ENCODE data around the gene SPATA25.

SPATA25 gene

DNA sequence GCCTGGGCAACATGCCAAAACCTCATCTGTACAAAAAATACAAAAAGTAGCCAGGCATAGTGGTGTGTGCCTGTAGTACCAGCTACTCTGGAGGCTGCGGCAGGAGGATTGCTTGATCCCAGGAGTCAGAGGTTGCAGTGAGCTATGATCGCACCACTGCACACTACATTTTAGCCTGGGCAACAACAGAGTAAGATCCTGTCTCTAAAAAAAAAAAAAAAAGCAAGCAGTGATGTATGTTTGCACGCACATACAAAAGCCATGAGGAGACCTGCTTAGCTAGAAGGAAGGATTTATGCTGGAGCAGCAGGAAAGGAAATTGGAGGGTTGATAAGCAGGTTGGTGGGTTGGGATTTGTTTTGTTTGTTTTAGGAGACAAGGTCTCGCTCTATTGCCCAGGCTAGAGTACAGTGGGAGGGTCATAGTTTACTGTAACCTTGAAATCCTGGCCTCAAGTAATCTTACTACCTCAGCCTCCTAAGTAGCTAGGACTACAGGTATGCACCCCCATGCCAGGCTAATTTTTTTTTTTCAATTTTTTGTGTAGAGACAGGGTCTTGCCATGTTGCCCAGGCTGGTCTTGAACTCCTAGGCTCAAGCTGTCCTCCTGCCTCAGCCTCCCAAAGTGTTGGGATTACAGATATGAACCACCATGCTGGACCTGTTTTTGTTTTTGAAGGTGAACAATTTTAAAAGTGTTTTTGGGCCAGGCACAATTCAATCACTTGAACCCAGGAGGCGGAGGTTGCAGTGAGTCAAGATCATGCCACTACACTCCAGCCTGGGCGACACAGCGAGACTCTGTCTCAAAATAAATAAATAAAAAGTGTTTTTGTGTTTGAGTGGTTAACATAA, 26.0 kb downstream of the SPATA25 start:
- DNase-seq = no peak

DNA sequence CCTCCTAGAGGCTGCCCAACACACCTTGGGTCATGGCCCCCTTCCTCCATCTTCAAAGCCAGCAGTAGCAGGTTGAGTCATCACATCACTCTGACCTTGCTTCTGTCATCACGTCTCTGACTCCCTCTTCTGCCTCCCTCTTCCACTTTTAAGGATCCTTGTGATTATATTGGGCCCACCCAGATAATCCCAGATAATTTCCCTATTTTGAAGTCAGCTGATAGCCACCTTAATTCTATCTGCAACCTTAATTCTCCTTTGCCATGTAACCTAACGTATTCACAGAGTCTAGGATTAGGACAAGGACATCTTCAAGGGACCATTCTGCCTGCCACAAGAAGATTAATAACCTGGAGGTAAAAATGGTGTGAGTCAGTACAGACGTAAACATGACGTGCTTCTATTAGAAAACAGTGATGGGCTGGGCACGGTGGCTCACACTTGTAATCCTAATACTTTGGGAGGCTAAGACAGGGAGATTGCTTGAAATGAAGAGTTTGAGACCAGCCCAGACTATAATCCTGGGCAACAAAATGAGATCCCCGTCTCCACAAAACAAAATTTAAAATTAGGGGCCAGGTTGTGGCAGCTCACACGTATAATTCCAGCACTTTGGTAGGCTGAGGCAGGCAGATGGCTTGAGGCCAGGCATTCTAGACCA, 26.7 kb downstream of the SPATA25 start:
- DNase-seq = peak; percentile 86

DNA sequence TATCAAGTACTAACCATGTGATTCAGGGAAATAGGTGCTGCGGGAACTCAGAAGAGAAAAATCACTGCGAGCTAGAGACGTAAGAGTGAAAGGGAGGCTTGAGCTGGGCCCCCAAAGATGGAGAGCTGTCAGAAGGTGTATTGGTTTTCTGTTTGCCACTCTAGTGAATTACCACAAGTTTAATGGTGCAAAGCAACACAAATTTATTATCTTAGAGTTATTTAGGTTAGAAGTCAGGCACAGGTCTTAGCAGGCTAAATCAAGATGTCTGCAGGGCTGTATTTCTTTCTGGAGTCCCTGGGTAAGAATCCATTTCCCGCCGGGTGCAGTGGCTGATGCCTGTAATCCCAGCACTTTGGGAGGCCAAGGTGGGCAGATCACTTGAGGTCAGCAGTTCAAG, 27.5 kb downstream of the SPATA25 start:
- DNase-seq = no peak

DNA sequence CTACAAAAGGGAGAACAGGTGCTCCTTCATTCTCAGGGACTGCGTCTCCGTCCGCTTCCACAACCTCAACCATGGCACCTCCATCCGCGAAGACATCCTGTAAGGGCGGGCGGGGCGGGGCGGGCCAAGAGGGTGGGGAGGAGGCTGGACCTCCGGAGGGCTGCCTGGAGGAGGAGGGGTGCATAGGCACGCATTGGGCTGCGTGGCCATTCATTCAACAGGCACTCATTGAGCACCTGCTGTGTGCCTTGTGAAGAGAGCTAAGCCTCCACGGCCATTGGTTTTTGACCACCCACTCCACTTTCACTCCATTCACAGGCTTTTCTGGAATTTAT, 29.6 kb downstream of the SPATA25 start:
- DNase-seq = no peak

DNA sequence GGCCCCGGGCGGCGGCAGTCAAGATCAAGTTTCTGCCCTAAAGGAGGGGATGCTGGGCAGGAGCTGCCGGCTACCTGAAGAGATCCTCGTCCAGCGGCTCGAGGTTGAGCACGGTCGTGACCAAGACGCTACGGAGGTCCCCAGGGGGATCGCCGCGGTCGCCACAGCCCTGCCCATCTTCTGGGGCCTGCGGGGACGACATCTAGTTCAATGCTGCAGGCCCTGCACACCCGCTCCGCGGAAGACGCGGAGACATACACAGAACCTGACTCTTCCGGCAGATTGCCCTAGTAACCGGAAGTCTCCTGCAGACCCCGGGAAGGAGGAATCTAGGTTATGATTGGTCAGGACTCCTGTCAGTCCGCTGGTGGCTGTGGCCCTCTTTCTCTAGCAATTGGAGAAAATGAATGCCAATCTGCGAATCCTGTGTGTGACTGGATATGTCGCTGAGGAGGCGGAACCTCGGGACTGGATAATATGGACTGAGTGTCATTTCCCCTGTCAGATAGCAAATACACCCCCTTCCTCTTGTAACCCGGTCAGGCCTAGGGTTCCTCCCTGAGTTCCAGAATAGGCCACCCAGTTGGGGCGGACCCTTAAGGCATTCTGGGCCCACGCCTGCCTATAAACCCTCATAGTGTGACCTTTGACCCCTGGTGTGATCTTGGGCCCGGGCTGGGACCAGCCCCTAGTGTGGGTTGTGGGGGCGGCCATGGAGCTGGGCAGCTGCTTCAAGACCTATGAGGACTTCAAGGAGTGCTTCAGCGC, 30.1 kb downstream of the SPATA25 start, which contains the start of the genes ACOT8 and ZSWIM3:
Gene ACOT8, minus strand, starts transcription at position 279 of the 768 bp plus-strand sequence. Its CDS starts 77 bp downstream, at position 202.
Gene ZSWIM3, plus strand, starts transcription at position 501 of the 768 bp plus-strand sequence. Its CDS starts 212 bp downstream, at position 713.
- peak; percentile 100 for DNase-seq

DNA sequence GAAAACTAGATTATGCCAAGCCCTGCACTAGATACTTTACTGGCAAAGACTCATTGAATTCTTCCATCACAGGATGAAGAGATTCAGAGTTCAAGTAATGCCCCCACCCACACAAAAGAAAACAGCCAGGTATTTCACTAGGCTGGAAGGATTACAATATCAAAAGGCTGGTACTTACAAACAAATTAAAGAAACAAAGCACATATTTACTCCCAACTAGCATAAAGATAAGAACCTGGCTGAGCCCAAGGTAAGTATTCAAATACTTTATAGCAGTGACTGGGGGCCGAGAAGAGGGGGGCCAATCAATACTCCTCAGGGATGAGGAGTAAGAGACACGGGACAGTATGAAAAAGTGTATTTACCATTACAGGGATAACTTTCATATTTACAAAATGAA, 33.9 kb downstream of the SPATA25 start:
- no peak for DNase-seq

DNA sequence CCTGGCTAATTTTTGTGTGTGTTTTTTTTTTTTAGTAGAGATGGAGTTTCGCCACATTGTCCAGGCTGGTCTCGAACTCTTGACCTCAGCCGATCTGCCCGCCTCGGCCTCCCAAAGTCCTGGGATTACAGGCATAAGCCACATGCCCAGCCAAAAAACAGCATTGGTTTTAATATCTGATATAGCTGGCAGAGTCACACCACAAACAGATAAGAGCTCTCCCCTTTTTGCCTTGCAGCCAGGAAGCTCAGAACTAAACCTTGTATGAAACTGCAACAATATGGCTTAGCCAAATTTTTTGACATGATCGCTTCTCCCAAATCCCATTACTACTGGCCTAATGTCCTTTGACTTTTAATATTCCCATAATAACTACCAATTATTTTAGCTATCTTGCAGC, 35.1 kb downstream of the SPATA25 start:
- DNase-seq = no peak

DNA sequence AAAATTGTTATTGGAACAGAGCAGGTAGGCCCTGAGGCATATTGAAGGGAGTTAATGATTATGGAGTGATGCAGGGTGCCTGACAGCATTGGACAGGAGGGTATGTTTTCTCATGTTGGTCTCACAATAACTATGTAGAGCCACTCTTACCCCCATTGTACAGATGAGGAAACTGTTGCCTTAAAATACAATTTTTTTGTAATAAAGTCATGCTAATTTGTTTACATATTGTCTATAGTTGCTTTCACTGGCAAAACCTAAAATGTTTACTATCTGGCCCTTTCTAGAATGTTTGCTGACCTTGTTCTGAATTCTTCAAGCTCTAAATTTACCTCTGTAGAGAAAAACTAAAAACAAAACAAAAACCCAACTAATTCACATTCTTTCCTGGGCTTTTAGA, 35.9 kb downstream of the SPATA25 start:
- DNase-seq = no peak

DNA sequence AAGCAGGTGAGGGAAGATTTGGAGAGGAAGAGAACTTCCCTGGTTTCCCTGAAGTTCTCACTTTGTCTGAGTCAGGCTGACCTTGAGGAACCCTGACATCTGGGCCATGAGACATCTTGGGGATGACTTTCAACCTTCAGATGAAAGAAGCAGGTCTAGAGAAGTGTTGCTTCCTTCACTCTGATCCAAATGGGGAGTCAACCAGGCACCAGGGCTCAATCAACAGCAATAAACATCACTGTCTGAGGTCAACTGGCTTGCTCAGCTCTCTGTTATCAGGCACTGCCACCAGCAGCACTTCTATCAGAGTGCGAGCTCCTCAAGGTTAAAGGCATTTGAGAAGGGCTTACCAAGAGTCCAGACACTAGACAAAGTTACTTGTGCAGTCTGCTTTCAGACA, 36.5 kb downstream of the SPATA25 start:
- no peak for DNase-seq

DNA sequence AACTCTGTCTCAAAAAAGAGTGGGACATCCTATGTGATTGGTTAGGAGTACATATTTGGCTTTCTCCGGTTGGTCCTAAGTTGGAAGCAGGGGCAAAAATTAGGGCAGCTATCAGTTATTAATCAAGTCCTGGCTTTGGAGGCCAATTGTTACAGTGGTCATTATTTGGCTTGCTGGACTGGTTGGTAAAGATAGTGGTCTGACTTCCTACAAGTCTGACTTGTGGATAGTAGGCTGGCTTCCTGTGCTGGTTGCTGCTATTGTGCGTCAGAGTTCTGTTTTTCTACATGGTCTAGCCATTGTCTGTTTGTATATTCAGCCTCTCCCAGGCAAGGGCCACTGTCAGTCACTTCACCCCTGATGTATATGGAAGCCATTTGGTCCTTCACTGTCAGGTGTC, 37.2 kb downstream of the SPATA25 start:
- DNase-seq = no peak

DNA sequence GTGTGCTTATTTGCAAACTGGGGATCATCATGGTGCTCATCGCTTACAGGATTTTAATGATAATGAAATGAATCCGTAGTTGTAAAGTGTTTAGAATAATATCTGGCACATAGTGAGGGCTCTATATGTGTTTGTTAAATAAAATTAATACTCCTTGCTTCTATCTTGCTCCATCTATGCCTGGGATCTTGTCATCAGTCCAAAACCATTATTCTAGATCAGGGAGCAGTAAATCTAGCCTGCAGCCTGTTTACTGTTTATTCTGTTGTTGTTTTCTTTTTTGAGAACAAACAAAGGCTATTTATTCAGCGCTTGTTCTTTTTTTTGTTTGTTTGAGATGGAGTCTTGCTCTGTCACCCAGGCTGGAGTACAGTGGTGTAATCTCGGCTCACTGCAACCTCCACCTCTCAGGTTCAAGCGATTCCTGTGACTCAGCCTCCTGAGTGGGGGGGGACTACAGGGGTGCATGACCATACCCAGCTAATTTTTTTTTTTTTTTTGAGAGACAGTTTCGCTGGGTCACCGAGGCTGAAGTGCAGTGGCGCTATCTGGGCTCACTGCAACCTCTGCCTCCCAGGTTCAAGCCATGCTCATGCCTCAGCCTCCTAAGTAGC, 38.3 kb downstream of the SPATA25 start:
- no peak for DNase-seq

DNA sequence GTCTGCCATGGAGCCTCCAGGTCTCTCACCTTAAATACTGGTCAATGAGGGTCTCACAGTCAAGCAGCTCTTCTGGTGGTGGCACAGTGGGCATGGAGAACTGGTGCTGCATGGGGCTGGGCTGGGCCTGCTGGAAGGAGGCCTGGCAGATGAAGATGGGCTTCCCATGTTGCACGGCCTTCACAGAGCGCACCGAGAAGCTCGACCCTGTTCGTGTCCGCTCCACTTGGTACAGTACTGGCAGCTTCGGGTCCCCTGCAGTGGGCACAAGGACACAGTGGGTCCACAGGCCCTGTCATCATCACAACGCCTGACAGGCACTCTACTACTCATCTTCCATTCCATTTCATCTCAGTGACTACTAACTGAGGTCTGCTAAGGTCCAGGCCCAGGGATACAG, 39.0 kb downstream of the SPATA25 start:
- DNase-seq = no peak

DNA sequence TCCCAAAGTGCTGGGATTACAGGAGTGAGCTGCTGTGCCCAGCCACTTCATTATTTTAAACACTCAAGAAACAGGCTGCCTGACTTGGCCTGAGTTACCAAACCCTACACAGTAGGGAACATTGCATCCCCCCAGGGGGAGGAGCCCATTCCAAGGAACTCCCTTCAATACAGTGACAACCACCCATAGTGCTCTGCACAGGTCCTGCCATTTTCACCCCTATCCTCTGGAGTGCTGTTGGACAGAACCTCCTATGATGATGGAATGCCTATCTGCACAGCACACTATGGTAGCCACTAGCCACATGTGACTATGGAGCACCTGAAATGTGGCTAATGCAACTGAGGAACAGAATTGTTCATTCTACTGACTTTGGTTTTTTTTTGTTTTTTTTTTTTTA, 42.0 kb downstream of the SPATA25 start:
- no peak for DNase-seq

DNA sequence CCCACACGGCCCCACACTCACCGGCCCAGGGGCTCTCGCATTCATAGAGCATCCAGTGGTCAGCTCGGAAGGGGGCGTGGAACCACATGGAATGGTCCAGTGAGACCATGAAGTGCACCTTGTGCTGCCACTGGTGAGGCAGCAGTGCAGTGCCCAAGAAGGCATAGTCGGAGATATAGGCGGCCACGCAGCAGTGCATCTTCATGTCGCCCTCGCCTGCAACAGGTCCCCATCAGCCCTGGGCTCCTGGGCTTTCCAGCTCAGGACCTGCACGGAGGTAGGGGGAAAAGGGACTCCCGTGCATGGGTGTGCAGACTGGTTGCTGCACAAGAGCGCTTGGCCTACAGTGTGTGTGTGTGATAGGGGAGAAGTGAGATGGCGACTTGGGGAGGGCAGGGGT, 43.9 kb downstream of the SPATA25 start:
- DNase-seq = no peak

DNA sequence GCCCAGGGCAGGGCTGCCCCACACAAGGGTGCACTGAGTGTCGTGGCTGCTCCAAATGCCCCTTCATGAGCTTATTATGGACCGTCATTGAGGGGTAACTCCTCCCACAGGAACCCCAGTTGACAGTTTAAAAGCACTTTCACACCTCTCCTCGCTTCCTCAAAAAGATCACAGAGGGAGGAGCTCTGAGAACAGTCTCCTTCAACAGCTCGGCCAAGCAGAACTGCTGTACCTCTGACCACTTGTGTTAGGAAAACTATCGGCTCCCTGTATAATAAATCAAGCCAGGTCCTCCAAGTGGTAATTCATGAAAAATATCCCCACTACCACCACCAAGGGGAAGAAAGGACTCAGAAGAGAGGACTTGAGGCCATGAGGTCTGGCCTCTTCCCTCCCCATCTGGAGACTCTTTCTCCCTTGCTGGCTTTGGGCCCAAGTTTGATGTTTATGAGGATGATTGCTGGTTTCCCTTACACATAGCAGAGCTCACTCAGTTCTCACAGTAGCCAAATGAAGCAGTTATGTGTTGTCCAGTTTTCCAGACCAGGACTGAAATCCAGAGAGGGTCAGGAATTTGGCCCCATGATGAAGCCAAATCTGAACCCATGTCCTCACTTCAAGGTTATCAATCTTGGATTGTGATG, 45.1 kb downstream of the SPATA25 start:
- DNase-seq = no peak

DNA sequence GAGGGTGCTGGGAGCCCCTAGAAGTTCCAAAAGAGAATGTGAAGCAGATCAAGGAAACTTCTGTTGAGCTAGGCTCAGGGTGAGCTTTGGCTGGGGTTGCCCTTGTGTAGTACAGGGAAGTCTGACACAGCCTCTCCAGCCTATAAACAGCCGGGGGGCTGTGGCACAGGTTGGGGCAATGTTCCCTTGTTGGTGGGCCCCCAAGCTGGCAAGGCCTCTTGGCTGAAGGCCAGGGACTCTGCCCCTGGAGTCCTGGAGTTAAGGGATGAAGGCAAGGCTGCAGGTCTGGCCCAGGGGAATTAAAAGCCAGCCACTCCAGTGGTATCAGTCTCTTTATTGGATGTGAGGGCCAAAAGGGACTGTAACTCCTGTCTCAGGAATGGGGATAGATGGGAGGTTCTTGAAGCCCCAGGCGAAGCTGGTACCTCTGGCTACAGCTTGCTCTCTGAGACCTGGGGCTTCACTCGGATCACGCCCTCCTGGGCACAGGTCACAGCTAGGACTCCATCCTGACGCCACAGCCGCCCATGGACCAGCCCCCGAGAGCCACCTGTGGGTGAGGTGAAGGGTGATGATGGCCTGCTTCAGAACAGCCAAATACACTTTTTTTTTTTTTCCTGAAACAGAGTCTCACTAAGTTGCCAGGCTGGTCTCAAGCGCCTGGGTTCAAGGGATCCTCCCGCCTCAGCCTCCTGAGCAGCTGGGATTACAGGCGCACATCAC, 45.9 kb downstream of the SPATA25 start:
- no peak for DNase-seq

DNA sequence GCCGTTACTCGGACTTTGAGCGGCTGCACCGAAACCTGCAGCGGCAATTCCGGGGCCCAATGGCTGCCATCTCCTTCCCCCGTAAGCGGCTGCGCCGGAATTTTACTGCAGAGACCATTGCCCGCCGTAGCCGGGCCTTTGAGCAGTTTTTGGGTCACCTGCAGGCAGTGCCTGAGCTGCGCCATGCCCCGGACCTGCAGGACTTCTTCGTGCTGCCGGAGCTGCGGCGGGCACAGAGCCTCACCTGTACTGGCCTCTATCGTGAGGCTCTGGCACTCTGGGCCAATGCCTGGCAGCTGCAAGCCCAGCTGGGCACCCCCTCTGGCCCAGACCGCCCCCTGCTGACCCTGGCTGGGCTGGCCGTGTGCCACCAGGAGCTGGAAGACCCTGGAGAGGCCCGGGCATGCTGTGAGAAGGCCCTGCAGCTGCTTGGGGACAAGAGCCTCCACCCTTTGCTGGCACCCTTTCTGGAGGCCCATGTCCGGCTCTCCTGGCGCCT, 46.7 kb downstream of the SPATA25 start:
- no peak for DNase-seq

DNA sequence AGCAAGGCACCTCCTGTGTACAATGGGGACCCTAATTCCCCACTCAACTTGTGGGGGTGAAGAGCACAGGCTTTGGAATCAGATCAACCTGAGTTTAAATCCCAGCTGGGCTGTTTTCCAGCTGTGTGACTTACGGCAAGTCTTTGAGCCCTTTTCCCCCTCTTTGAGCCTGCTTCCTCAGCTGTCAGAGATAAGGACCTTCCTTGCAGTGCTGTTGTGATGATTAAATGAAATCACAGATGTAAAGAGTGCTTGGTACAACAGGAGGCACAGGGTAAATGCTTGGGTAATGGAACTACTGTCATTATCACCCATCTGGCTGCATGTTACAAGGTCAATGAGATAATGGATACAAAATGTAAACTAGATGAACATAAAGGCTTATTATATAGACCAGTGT, 50.6 kb downstream of the SPATA25 start:
- DNase-seq = no peak
